Panc1 (cell line): ENCODE results near the gene SGMS1. TPM values are rescaled to one million over a fixed set of nuclear protein-coding genes. Genes with fewer than 3 reads are reported as not detected.

Source experiments
- ATAC-seq: fragments of 200-7000 bp; cut with Tn5 transposase; 2 replicates; pipeline ENCODE4 v1.9.1; 2020; ENCODE audit warnings: mild to moderate bottlenecking, moderate library complexity
- BruUV-seq: library from RNA; stranded (reverse); fragments of 400-500 nt; replicated peaks from 2 replicates; lab custom pipeline; 2021; lab: Mats Ljungman, UMichigan
- CTCF ChIA-PET: fragments of 300-600 bp; sonication (Branson Sonifier 250); formaldehyde crosslinking; loops from one replicate; lab custom pipeline; 2022; ENCODE audit warnings: antibody characterized with exemption; lab: Charles Lee
- POLR2A ChIA-PET: fragments of 300-600 bp; sonication (Branson Sonifier 250); formaldehyde crosslinking; loops from one replicate; lab custom pipeline; 2022; ENCODE audit warnings: antibody characterized with exemption; lab: Charles Lee
- DNase-seq: peaks from one replicate; pipeline ENCODE4 v3.0.0-alpha.2; 2010; ENCODE audit warnings: low read depth, low spot score
- H3K27ac ChIP-seq: 2 replicates; pipeline ENCODE4 v1.5.1; 2011; ENCODE audit warnings: mild to moderate bottlenecking, low read length, inconsistent platforms
- H3K27me3 ChIP-seq: fragments of 200-500 bp; sonication (Bioruptor generic); 2 replicates; pipeline ENCODE4 v1.6.0; 2014; ENCODE audit warnings: low read length, inconsistent platforms; ENCODE audit not compliant: control insufficient read depth, insufficient read depth
- H3K36me3 ChIP-seq: fragments of 200-500 bp; sonication (Bioruptor generic); 2 replicates; pipeline ENCODE4 v1.5.1; 2014; ENCODE audit warnings: inconsistent platforms, mild to moderate bottlenecking, low read length, moderate library complexity; ENCODE audit not compliant: control insufficient read depth, insufficient read depth
- H3K4me1 ChIP-seq: 2 replicates; pipeline ENCODE4 v1.5.1; 2011; ENCODE audit warnings: inconsistent platforms, mild to moderate bottlenecking, low read length, moderate library complexity; ENCODE audit not compliant: control insufficient read depth, insufficient read depth
- H3K4me3 ChIP-seq, 2 experiments: 2 replicates each; pipeline ENCODE4 v1.5.1; 2011 to 2012; ENCODE audit warnings: low read depth in 2 of 2, low read length in 2 of 2, mild to moderate bottlenecking in 2 of 2, inconsistent platforms in 1 of 2, moderate library complexity in 1 of 2
- H3K9me3 ChIP-seq: fragments of 200-500 bp; sonication (Bioruptor generic); 2 replicates; pipeline ENCODE4 v1.5.1; 2014; ENCODE audit warnings: low read depth, mild to moderate bottlenecking, inconsistent platforms, low read length, moderate library complexity; ENCODE audit not compliant: control insufficient read depth, insufficient read depth
- CTCF ChIP-seq: fragments of 450-650 bp; IDR thresholded peaks from 2 replicates; pipeline ENCODE4 v1.5.1; 2017; ENCODE audit warnings: mild to moderate bottlenecking
- POLR2AphosphoS5 ChIP-seq: IDR thresholded peaks from 2 replicates; pipeline ENCODE4 v1.6.1; 2012; ENCODE audit warnings: mild to moderate bottlenecking, low read depth, low read length, moderate library complexity
- REST ChIP-seq, 2 experiments: IDR thresholded peaks; 2 replicates each; pipeline ENCODE4 v1.6.1; 2011 to 2012; ENCODE audit warnings: low read depth in 2 of 2, control low read depth in 1 of 2, low read length in 1 of 2, mild to moderate bottlenecking in 1 of 2, moderate library complexity in 1 of 2; ENCODE audit not compliant: insufficient read depth in 1 of 2
- SIN3A ChIP-seq: IDR thresholded peaks from 2 replicates; pipeline ENCODE4 v1.6.1; 2012; ENCODE audit warnings: low read depth, mild to moderate bottlenecking, low read length, moderate library complexity, borderline replicate concordance; ENCODE audit not compliant: insufficient read depth
- TCF7L2 ChIP-seq: IDR thresholded peaks from 2 replicates; pipeline ENCODE4 v1.6.1; 2011; ENCODE audit warnings: mild to moderate bottlenecking, low read depth, low read length, inconsistent platforms
- in situ Hi-C: cut with HindIII; loops from 2 replicates; pipeline ENCODE4 v1.10.0; 2016; ENCODE audit warnings: low sequenced_read_pairs, low pct_unique_long_range_greater_than_20kb
- intact Hi-C: fragments of 100-400 bp; cut with micrococcal nuclease; formaldehyde crosslinking; loops from one replicate; pipeline ENCODE4 v1.10.0; 2022; ENCODE audit not compliant: unreplicated experiment
- total RNA-seq: library from RNA; stranded (reverse); gene quantifications from one replicate; pipeline ENCODE4 v1.2.1, GENCODE V29; 2021; ENCODE audit not compliant: unreplicated experiment

SGMS1 gene
- total RNA-seq, 1 experiment from 2014 or later, result 22.0 TPM

DNA sequence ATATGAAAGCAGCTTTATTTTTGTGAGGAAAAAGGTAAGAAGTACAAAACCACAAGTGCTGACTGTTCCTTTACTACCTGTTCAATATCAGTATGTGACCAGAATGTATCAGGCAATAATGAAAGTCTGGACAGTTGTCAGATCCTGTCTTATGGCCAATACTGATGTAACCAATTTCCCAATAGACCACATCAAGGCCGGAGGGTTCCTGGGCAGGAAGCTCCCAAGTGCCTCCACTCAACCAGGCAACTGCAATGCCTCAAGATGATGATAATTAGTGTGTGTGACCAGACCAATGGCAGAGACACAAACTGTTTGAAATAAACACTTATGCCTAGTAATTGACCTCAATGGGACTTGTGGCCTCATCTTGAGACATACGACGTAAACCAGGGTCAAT, 223.1 kb downstream of the SGMS1 start:
- in situ Hi-C loops, result no loop called here
- POLR2A ChIA-PET, result interaction anchor here (0.7 kb wide), 1 partner anchor 1182 kb away, joined by 4 read pairs; no protein-coding TSS in a partner anchor

DNA sequence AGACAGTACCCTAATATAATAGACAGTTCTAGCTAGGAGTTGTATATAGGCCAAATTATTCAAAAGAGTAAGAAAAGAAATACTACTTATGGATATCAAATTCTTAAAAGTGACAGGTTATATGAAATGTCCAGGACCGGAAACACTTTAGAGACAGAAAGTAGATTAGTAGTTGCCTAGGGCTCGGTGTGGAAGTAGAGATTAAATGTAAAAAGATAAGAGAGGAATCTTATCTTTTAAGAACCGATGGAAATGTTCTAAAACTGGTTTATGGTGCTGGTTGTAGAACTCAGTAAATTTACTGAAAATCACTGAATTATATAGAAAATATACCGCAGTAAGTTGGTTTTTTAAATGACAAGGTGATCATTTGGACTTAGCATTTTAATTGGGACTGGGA, 224.9 kb downstream of the SGMS1 start:
- POLR2A ChIA-PET, result no interaction called here

More for the DNA sequence above, 223.1 kb downstream of the SGMS1 start:
- CTCF ChIA-PET, result no interaction called here
- no peak overlapping the region for H3K27ac ChIP-seq
- intact Hi-C loops, result no loop called here
- TF ChIP-seq TCF7L2 (no peak), CTCF (no peak), REST (IDR thresholded peaks at IDR 0.05; ENCODE audit: insufficient read depth in 1 of 2, low read depth in 2 of 2, low read length in 1 of 2) (no peak)
- ATAC-seq (no peak), DNase-seq (no peak)
- no peaks in the 10 kb centered on the region for H3K36me3 ChIP-seq
- no TSS peak for BruUV-seq
- no peak overlapping the region for H3K4me3 ChIP-seq
- H3K4me1 ChIP-seq, result no peaks in the 10 kb centered on the region
- no peaks in the 10 kb centered on the region for H3K27me3 ChIP-seq
- H3K9me3 ChIP-seq, result no peaks in the 10 kb centered on the region

More for the DNA sequence above, 224.9 kb downstream of the SGMS1 start:
- ATAC-seq, result no peak
- Histone ChIP-seq H3K9me3 (no peaks in the 10 kb centered on the region), H3K4me1 (no peaks in the 10 kb centered on the region), H3K27ac (no peak overlapping the region), H3K4me3 (no peak overlapping the region), H3K27me3 (no peaks in the 10 kb centered on the region), H3K36me3 (no peaks in the 10 kb centered on the region)
- in situ Hi-C loops, result no loop called here
- CTCF ChIA-PET, result no interaction called here
- DNase-seq, result no peak
- intact Hi-C loops, result no loop called here
- TF ChIP-seq TCF7L2, result no peak
- no peak for TF ChIP-seq CTCF
- no peak for TF ChIP-seq SIN3A
- TF ChIP-seq REST (IDR thresholded peaks at IDR 0.05; ENCODE audit: insufficient read depth in 1 of 2, low read depth in 2 of 2, low read length in 1 of 2), result no peak
- no peak for TF ChIP-seq POLR2AphosphoS5
- no TSS peak for BruUV-seq
